ENCODE measurements around the gene NUDT13. TPM values are rescaled to one million over a fixed set of nuclear protein-coding genes. Genes with fewer than 3 reads are reported as not detected.

Gene NUDT13
- polyA plus RNA-seq (ENCODE audit: low read depth in 6 of 6): 1 to 10 TPM in 5 of 6 donors, not detected in 1; 1.4 to 2.4 (median 1.8) TPM

GRCh38 chr10:73110345-73110849 is at the start of gene NUDT13:
TSS of gene NUDT13 (plus strand) at chr10:73110455. CDS start at chr10:73114366, 3,911 bp downstream.
- Mint-ChIP-seq H3K27ac (peak within 1 kb of the TSS; percentile 75 to 95 (median 90)), H3K36me3 (peaks cover 8 to 9% of the 10 kb centered on the region in 2 donors), H3K27me3 (no peaks in the 10 kb centered on the region), H3K9me3 (peaks cover 0 to 12% (median 2%) of the 10 kb centered on the region in 7 donors), H3K4me1 (peaks cover 14 to 19% (median 18%) of the 10 kb centered on the region in 3 donors), H3K4me3 (peak within 1 kb of the TSS; percentile 85 to 96 (median 94))
- DNase-seq (peak; percentile 57), ATAC-seq (ENCODE audit: low read depth in 2 of 2) (peak; percentile 88 to 94)

GRCh38 chr10:73060738-73061635 is 49.3 kb upstream of the NUDT13 start:
- Mint-ChIP-seq H3K36me3 (no peaks in the 10 kb centered on the region), H3K27ac (peak overlapping the region in 3 of 6 donors; percentile 11 to 76 (median 26)), H3K9me3 (no peaks in the 10 kb centered on the region), H3K27me3 (no peaks in the 10 kb centered on the region), H3K4me1 (peaks cover 2 to 5% (median 3%) of the 10 kb centered on the region in 3 donors), H3K4me3 (no peak overlapping the region)
- DNase-seq: peak; percentile 1
- peak; percentile 56 to 58 for ATAC-seq (ENCODE audit: low read depth in 2 of 2)

- ATAC-seq (ENCODE audit: low read depth in 2 of 2) (no peak), DNase-seq (no peak)
- Mint-ChIP-seq H3K4me1 (peaks cover 2 to 5% (median 3%) of the 10 kb centered on the region in 3 donors), H3K9me3 (no peaks in the 10 kb centered on the region), H3K27ac (peak overlapping the region in 1 of 6 donors; percentile 12), H3K4me3 (no peak overlapping the region), H3K36me3 (no peaks in the 10 kb centered on the region), H3K27me3 (no peaks in the 10 kb centered on the region)
These were observed 48.5 kb upstream of the NUDT13 start for GRCh38 chr10:73061743-73062142.

GRCh38 chr10:73065441-73065840 is 44.8 kb upstream of the NUDT13 start:
- ATAC-seq (ENCODE audit: low read depth in 2 of 2) (no peak), DNase-seq (no peak)
- Mint-ChIP-seq H3K9me3 (no peaks in the 10 kb centered on the region), H3K36me3 (peaks cover 6 to 10% of the 10 kb centered on the region in 2 donors), H3K4me3 (no peak overlapping the region), H3K4me1 (peaks cover 0 to 5% (median 2%) of the 10 kb centered on the region in 3 donors), H3K27ac (peak overlapping the region in 1 of 6 donors; percentile 65), H3K27me3 (no peaks in the 10 kb centered on the region)

- H3K36me3 Mint-ChIP-seq: peaks cover 9 to 14% of the 10 kb centered on the region in 2 donors
- no peaks in the 10 kb centered on the region for H3K9me3 Mint-ChIP-seq
- H3K4me1 Mint-ChIP-seq: peaks cover 7 to 8% (median 7%) of the 10 kb centered on the region in 3 donors
- no peak for DNase-seq
- ATAC-seq (ENCODE audit: low read depth in 2 of 2): no peak
- H3K27me3 Mint-ChIP-seq: no peaks in the 10 kb centered on the region
- peak overlapping the region in 1 of 6 donors; percentile 18 for H3K27ac Mint-ChIP-seq
- no peak overlapping the region for H3K4me3 Mint-ChIP-seq
These were observed 36.6 kb upstream of the NUDT13 start for GRCh38 chr10:73073627-73074026.

GRCh38 chr10:73075829-73076228 is 34.4 kb upstream of the NUDT13 start:
- peaks cover 7 to 12% (median 8%) of the 10 kb centered on the region in 3 donors for H3K4me1 Mint-ChIP-seq
- no peak for ATAC-seq (ENCODE audit: low read depth in 2 of 2)
- no peak for DNase-seq
- H3K36me3 Mint-ChIP-seq: peaks cover 9 to 14% of the 10 kb centered on the region in 2 donors
- no peaks in the 10 kb centered on the region for H3K27me3 Mint-ChIP-seq
- H3K4me3 Mint-ChIP-seq: no peak overlapping the region
- H3K27ac Mint-ChIP-seq: no peak overlapping the region
- no peaks in the 10 kb centered on the region for H3K9me3 Mint-ChIP-seq

GRCh38 chr10:73076360-73077183 is 33.7 kb upstream of the NUDT13 start:
- no peak for DNase-seq
- Mint-ChIP-seq H3K4me1 (peaks cover 7 to 12% (median 11%) of the 10 kb centered on the region in 3 donors), H3K27ac (peak overlapping the region in 5 of 6 donors; percentile 40 to 96 (median 58)), H3K27me3 (no peaks in the 10 kb centered on the region), H3K9me3 (no peaks in the 10 kb centered on the region), H3K4me3 (peak overlapping the region in 1 of 8 donors; percentile 47), H3K36me3 (peaks cover 7 to 9% of the 10 kb centered on the region in 2 donors)
- no peak for ATAC-seq (ENCODE audit: low read depth in 2 of 2)

- Mint-ChIP-seq H3K4me3 (no peak overlapping the region), H3K9me3 (no peaks in the 10 kb centered on the region), H3K27ac (peak overlapping the region in 1 of 6 donors; percentile 26), H3K27me3 (no peaks in the 10 kb centered on the region), H3K36me3 (no peaks in the 10 kb centered on the region), H3K4me1 (peaks cover 10 to 18% (median 18%) of the 10 kb centered on the region in 3 donors)
- no peak for DNase-seq
- ATAC-seq (ENCODE audit: low read depth in 2 of 2): no peak
These were observed 30.3 kb upstream of the NUDT13 start for GRCh38 chr10:73079779-73080541.

- H3K27ac Mint-ChIP-seq: peak overlapping the region in 1 of 6 donors; percentile 61
- DNase-seq (no peak), ATAC-seq (ENCODE audit: low read depth in 2 of 2) (no peak)
- no peaks in the 10 kb centered on the region for H3K36me3 Mint-ChIP-seq
- H3K9me3 Mint-ChIP-seq: no peaks in the 10 kb centered on the region
- no peaks in the 10 kb centered on the region for H3K27me3 Mint-ChIP-seq
- no peak overlapping the region for H3K4me3 Mint-ChIP-seq
- peaks cover 3 to 22% (median 21%) of the 10 kb centered on the region in 3 donors for H3K4me1 Mint-ChIP-seq
These were observed 27.0 kb upstream of the NUDT13 start for GRCh38 chr10:73083221-73083620.

- Mint-ChIP-seq H3K4me1 (peaks cover 3 to 22% (median 21%) of the 10 kb centered on the region in 3 donors), H3K9me3 (no peaks in the 10 kb centered on the region), H3K27ac (peak overlapping the region in 1 of 6 donors; percentile 42), H3K36me3 (no peaks in the 10 kb centered on the region), H3K27me3 (no peaks in the 10 kb centered on the region), H3K4me3 (no peak overlapping the region)
- ATAC-seq (ENCODE audit: low read depth in 2 of 2) (no peak), DNase-seq (no peak)
These were observed 26.0 kb upstream of the NUDT13 start for GRCh38 chr10:73084209-73084608.

- Mint-ChIP-seq H3K9me3 (no peaks in the 10 kb centered on the region), H3K27ac (peak overlapping the region in 1 of 6 donors; percentile 10), H3K4me3 (no peak overlapping the region), H3K27me3 (no peaks in the 10 kb centered on the region), H3K36me3 (no peaks in the 10 kb centered on the region), H3K4me1 (peaks cover 4 to 19% (median 17%) of the 10 kb centered on the region in 3 donors)
- DNase-seq (no peak), ATAC-seq (ENCODE audit: low read depth in 2 of 2) (no peak)
These were observed 23.4 kb upstream of the NUDT13 start for GRCh38 chr10:73086816-73087215.

- peak overlapping the region in 2 of 6 donors; percentile 49 to 62 for H3K27ac Mint-ChIP-seq
- no peaks in the 10 kb centered on the region for H3K27me3 Mint-ChIP-seq
- no peak overlapping the region for H3K4me3 Mint-ChIP-seq
- no peaks in the 10 kb centered on the region for H3K36me3 Mint-ChIP-seq
- no peaks in the 10 kb centered on the region for H3K9me3 Mint-ChIP-seq
- peaks cover 4 to 23% (median 17%) of the 10 kb centered on the region in 3 donors for H3K4me1 Mint-ChIP-seq
- no peak for DNase-seq
- ATAC-seq (ENCODE audit: low read depth in 2 of 2): no peak
These were observed 22.0 kb upstream of the NUDT13 start for GRCh38 chr10:73088304-73088703.
